ENCODE results near the gene PTH1R. TPM values are rescaled to one million over a fixed set of nuclear protein-coding genes. Genes with fewer than 3 reads are reported as not detected.

PTH1R gene
- total RNA-seq, 2 donors from 2014 or later: 0.69 to 0.86 TPM

- Histone ChIP-seq H3K27me3 (no peaks in the 10 kb centered on the region), H3K4me1 (peaks cover 21% of the 10 kb centered on the region), H3K4me3 (no peak overlapping the region), H3K27ac (no peak overlapping the region), H3K9ac (ENCODE audit: low read depth in 2 of 2, low read length in 2 of 2) (no peak overlapping the region), H3K9me3 (no peaks in the 10 kb centered on the region), H3K36me3 (no peaks in the 10 kb centered on the region)
- DNase-seq: no peak
- TF ChIP-seq, protein P1, sequence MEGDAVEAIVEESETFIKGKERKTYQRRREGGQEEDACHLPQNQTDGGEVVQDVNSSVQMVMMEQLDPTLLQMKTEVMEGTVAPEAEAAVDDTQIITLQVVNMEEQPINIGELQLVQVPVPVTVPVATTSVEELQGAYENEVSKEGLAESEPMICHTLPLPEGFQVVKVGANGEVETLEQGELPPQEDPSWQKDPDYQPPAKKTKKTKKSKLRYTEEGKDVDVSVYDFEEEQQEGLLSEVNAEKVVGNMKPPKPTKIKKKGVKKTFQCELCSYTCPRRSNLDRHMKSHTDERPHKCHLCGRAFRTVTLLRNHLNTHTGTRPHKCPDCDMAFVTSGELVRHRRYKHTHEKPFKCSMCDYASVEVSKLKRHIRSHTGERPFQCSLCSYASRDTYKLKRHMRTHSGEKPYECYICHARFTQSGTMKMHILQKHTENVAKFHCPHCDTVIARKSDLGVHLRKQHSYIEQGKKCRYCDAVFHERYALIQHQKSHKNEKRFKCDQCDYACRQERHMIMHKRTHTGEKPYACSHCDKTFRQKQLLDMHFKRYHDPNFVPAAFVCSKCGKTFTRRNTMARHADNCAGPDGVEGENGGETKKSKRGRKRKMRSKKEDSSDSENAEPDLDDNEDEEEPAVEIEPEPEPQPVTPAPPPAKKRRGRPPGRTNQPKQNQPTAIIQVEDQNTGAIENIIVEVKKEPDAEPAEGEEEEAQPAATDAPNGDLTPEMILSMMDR (IDR thresholded peaks at IDR 0.05): no peak
- intact Hi-C loops (cut with DNase I): no loop called here
Measured at GRCh38 chr3:46938118-46938517, 60.6 kb downstream of the PTH1R start.

DNA sequence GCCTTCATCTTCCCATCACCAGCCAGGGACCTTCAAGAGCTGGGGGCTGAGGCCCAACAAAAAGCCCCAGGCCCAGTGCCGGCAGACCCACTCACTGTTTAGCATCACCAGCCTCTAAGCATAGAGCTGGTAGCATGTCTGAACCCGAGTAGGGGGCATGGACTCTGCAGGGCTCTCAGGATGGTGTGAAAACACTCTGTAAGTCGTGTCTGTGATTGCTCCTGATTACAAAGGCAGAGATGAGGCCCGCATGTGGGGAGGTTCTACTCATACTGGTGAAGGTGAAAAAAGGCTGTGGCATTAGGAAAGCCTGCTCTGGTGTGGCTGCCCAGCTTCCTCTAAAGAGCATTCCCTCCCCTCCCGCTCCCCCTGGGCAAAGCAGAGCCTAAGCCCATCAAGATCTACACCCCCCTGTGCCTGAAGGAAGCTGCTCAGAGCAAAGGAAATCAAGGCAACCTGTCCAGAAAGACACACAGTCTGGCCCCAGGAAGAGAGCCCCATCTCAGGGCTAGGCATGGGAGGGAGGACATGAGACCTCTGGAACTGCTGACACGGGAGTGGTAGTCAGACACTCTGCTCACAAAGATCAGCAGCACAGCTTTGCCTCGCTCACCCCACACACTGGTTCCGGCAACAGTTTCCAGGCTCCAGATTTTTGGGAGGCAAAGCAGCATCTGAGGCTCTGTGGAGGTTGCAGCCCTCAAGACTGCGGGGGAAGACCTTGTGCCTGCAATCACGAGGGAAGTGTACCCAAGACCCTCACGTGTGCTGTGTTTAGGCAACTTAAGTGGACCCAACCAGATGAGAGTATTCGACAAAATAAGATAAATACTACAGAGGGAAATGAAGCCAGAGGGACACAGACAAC is 62.3 kb downstream of the PTH1R start:
- DNase-seq: no peak
- Histone ChIP-seq H3K27me3 (no peaks in the 10 kb centered on the region), H3K4me3 (no peak overlapping the region), H3K9ac (ENCODE audit: low read depth in 2 of 2, low read length in 2 of 2) (no peak overlapping the region), H3K9me3 (no peaks in the 10 kb centered on the region), H3K4me1 (peaks cover 19% of the 10 kb centered on the region), H3K27ac (no peak overlapping the region), H3K36me3 (no peaks in the 10 kb centered on the region)
- TF ChIP-seq, protein P1 (IDR thresholded peaks at IDR 0.05): no peak
- intact Hi-C loops (cut with DNase I): no loop called here

- Histone ChIP-seq H3K27ac (peak overlapping the region; percentile 38), H3K9ac (ENCODE audit: low read depth in 2 of 2, low read length in 2 of 2) (peak overlapping the region in 1 of 2 donors; percentile 35), H3K36me3 (no peaks in the 10 kb centered on the region), H3K27me3 (no peaks in the 10 kb centered on the region), H3K4me1 (peaks cover 27% of the 10 kb centered on the region), H3K4me3 (no peak overlapping the region), H3K9me3 (no peaks in the 10 kb centered on the region)
- intact Hi-C loops (cut with DNase I): no loop called here
- no peak for DNase-seq
- TF ChIP-seq, protein P1 (IDR thresholded peaks at IDR 0.05): no peak
Measured at GRCh38 chr3:46942076-46942475, 64.6 kb downstream of the PTH1R start.

- H3K9me3 ChIP-seq: no peaks in the 10 kb centered on the region
- peak overlapping the region in 1 of 2 donors; percentile 35 for H3K9ac ChIP-seq (ENCODE audit: low read depth in 2 of 2, low read length in 2 of 2)
- no peaks in the 10 kb centered on the region for H3K36me3 ChIP-seq
- no peaks in the 10 kb centered on the region for H3K27me3 ChIP-seq
- peaks cover 28% of the 10 kb centered on the region for H3K4me1 ChIP-seq
- DNase-seq: no peak
- H3K27ac ChIP-seq: peak overlapping the region; percentile 75
- TF ChIP-seq, protein P1 (IDR thresholded peaks at IDR 0.05): no peak
- H3K4me3 ChIP-seq: no peak overlapping the region
- intact Hi-C loops (cut with DNase I): no loop called here
Measured at GRCh38 chr3:46942481-46943236, 65.1 kb downstream of the PTH1R start.

- intact Hi-C loops (cut with DNase I): no loop called here
- Histone ChIP-seq H3K9ac (ENCODE audit: low read depth in 2 of 2, low read length in 2 of 2) (peak overlapping the region in 1 of 2 donors; percentile 35), H3K4me3 (no peak overlapping the region)
Measured at GRCh38 chr3:46943237-46944187, 66.0 kb downstream of the PTH1R start.

More at GRCh38 chr3:46943237-46944187, 66.0 kb downstream of the PTH1R start:
- Histone ChIP-seq H3K36me3 (no peaks in the 10 kb centered on the region), H3K9me3 (no peaks in the 10 kb centered on the region), H3K4me1 (peaks cover 36% of the 10 kb centered on the region), H3K27me3 (no peaks in the 10 kb centered on the region), H3K27ac (peak overlapping the region; percentile 75)
- peak; percentile 74 for DNase-seq
- TF ChIP-seq, protein P1 (IDR thresholded peaks at IDR 0.05): no peak

Measured in colonic mucosa (tissue), 4 donors.